ENCODE measurements around the gene ORM1. TPM values are rescaled to one million over a fixed set of nuclear protein-coding genes. Genes with fewer than 3 reads are reported as not detected.
A peak's percentile ranks its signal among the peaks of the same experiment; 100 is the strongest.
"Not testable (repeated sequence)": the region's sequence is repeated elsewhere in the genome, so short reads cannot be mapped to it uniquely, and the experiment has no call there.

Gene ORM1
- total and polyA plus RNA-seq, 9 donors = 0.30 to 11.9 (median 2.1) TPM; not detected in 4

- DNase-seq = peak in 3 of 5 donors; percentile 2 to 4 (median 3)
- 71 to 80% (median 71%) methylated on average over 3 of the region's 3 CpGs for WGBS, 3 donors
- Histone ChIP-seq H3K27me3 (no peaks in the 10 kb centered on the region), H3K9me3 (no peaks in the 10 kb centered on the region), H3K4me1 (ENCODE audit: insufficient read depth) (peaks cover 2% of the 10 kb centered on the region), H3K4me3 (no peak overlapping the region), H3K27ac (no peak overlapping the region), H3K36me3 (no peaks in the 10 kb centered on the region)
- no peak for TF ChIP-seq EP300 (IDR thresholded peaks at IDR 0.05)
- TF ChIP-seq POLR2A (IDR thresholded peaks at IDR 0.05) = no peak
- no peak for TF ChIP-seq CTCF (IDR thresholded peaks at IDR 0.05)
- intact Hi-C loops (cut with DNase I) = no loop called here
Measured at GRCh38 chr9:114319147-114319546, 3.8 kb upstream of the ORM1 start.

- H3K4me3 ChIP-seq; intact Hi-C loops (cut with DNase I); H3K4me1 ChIP-seq (ENCODE audit: insufficient read depth); H3K36me3 ChIP-seq; H3K27ac ChIP-seq; H3K27me3 ChIP-seq; H3K9me3 ChIP-seq: not testable (repeated sequence)
- peak in 2 of 5 donors; percentile 1 to 8 for DNase-seq
- 91 to 94% (median 91%) methylated on average over 7 of the region's 7 CpGs for WGBS, 3 donors
Measured at GRCh38 chr9:114320710-114321109, 2.2 kb upstream of the ORM1 start.

DNA sequence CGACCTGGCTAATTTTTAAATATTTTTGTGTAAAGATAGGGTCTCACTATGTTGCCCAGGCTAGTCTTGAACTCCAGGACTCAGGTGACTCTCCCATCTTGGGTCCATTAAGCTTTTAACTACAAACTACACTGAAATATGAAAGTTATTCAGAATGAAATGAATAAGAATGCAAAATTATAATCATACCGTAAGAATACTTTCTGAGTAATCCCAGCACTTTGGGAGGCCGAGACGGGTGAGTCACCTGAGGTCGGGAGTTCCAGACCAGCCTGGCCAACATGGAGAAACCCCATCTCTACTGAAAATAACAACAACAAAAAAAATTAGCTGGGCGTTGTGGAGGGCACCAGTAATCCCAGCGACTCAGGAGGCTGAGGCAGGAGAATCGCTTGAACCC is 1.1 kb upstream of the ORM1 start:
- peaks cover 2% of the 10 kb centered on the region for H3K4me1 ChIP-seq (ENCODE audit: insufficient read depth)
- intact Hi-C loops (cut with DNase I) = no loop called here
- no peak for DNase-seq
- H3K36me3 ChIP-seq = no peaks in the 10 kb centered on the region
- 48 to 58% (median 55%) methylated on average over 8 of the region's 8 CpGs for WGBS, 3 donors
- H3K27ac ChIP-seq = no peak overlapping the region
- no peaks in the 10 kb centered on the region for H3K27me3 ChIP-seq
- no peaks in the 10 kb centered on the region for H3K9me3 ChIP-seq
- H3K4me3 ChIP-seq = no peak overlapping the region
- TF ChIP-seq CTCF (IDR thresholded peaks at IDR 0.05) (no peak), POLR2A (IDR thresholded peaks at IDR 0.05) (no peak), EP300 (IDR thresholded peaks at IDR 0.05) (no peak)

GRCh38 chr9:114322160-114322818 is 609 bp upstream of the ORM1 start:
- H3K9me3 ChIP-seq; intact Hi-C loops (cut with DNase I); H3K27me3 ChIP-seq; H3K36me3 ChIP-seq; H3K4me1 ChIP-seq (ENCODE audit: insufficient read depth); H3K4me3 ChIP-seq; H3K27ac ChIP-seq: not testable (repeated sequence)
- peak in 3 of 5 donors; percentile 63 to 74 (median 68) for DNase-seq
- WGBS, 3 donors = 19 to 34% (median 30%) methylated on average over 11 to 12 of the region's 12 CpGs

GRCh38 chr9:114323849-114324248 is 951 bp downstream of the ORM1 start:
- 63 to 76% (median 64%) methylated on average over 6 of the region's 6 CpGs for WGBS, 3 donors
- H3K36me3 ChIP-seq; H3K4me3 ChIP-seq; H3K27me3 ChIP-seq; H3K27ac ChIP-seq; DNase-seq; intact Hi-C loops (cut with DNase I); H3K4me1 ChIP-seq (ENCODE audit: insufficient read depth); H3K9me3 ChIP-seq: not testable (repeated sequence)

DNA sequence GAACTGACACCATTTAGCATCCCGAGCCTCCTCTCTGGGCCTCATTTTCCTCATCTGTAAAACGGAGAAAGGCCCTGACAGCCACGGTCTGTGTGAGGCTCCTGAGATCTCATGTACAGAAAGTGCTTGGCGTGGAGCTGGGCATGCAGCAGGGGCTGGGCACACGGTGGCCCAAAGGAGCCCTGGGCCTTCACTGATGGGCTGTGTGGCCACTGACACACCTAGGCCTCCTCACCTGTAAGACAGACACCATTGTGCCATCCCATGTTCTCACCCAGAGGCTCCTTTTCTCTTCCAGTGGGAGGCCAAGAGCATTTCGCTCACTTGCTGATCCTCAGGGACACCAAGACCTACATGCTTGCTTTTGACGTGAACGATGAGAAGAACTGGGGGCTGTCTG is 1.6 kb downstream of the ORM1 start:
- H3K36me3 ChIP-seq = no peaks in the 10 kb centered on the region
- H3K27me3 ChIP-seq = no peaks in the 10 kb centered on the region
- intact Hi-C loops (cut with DNase I) = no loop called here
- H3K4me1 ChIP-seq (ENCODE audit: insufficient read depth) = peaks cover 4% of the 10 kb centered on the region
- no peak for DNase-seq
- TF ChIP-seq EP300 (IDR thresholded peaks at IDR 0.05) (no peak), CTCF (IDR thresholded peaks at IDR 0.05) (no peak), POLR2A (IDR thresholded peaks at IDR 0.05) (no peak)
- H3K27ac ChIP-seq = no peak overlapping the region
- H3K9me3 ChIP-seq = no peaks in the 10 kb centered on the region
- H3K4me3 ChIP-seq = no peak overlapping the region
- WGBS, 3 donors = 85 to 90% (median 90%) methylated on average over 8 of the region's 8 CpGs

DNA sequence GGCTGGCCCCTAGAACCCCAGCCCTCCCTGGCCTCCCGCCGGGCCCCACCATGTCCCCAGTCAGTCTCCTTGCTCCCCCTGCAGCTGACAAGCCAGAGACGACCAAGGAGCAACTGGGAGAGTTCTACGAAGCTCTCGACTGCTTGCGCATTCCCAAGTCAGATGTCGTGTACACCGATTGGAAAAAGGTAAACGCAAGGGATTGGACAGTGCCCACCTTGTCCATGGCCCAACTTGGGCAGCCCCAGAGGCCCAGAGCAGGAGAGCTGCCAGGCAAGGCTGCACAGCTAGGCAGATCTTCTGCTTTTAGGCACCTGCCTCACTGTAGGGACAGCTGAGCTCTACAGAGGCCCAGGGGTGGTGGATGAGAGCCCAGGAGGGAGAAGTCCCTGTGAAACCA is 2.1 kb downstream of the ORM1 start:
- H3K36me3 ChIP-seq; intact Hi-C loops (cut with DNase I); H3K27ac ChIP-seq; H3K9me3 ChIP-seq; H3K4me3 ChIP-seq; DNase-seq; H3K27me3 ChIP-seq; H3K4me1 ChIP-seq (ENCODE audit: insufficient read depth): not testable (repeated sequence)
- 74 to 89% (median 86%) methylated on average over 7 to 9 of the region's 9 CpGs for WGBS, 3 donors

GRCh38 chr9:114325684-114326254 is 2.9 kb downstream of the ORM1 start:
- 57 to 64% (median 62%) methylated on average over 3 of the region's 3 CpGs for WGBS, 3 donors
- H3K27ac ChIP-seq; H3K36me3 ChIP-seq; H3K9me3 ChIP-seq; H3K4me3 ChIP-seq; H3K4me1 ChIP-seq (ENCODE audit: insufficient read depth); H3K27me3 ChIP-seq; DNase-seq; intact Hi-C loops (cut with DNase I): not testable (repeated sequence)
